H9 (cell line): ENCODE measurements around the gene CEBPE. TPM values are rescaled to one million over a fixed set of nuclear protein-coding genes. Genes with fewer than 3 reads are reported as not detected.
A peak's percentile ranks its signal among the peaks of the same experiment; 100 is the strongest.

ENCODE experiments used
- DNase-seq: peaks from one replicate; pipeline ENCODE4 v3.0.0-alpha.2; 2017
- H2AFZ ChIP-seq: one replicate; pipeline ENCODE4 v1.6.1; 2013; ENCODE audit warnings: mild to moderate bottlenecking, low read length, control low read depth, moderate library complexity
- H2AK5ac ChIP-seq: 2 replicates; pipeline ENCODE4 v1.6.1; 2013; ENCODE audit warnings: low read length, control low read depth, mixed read lengths; ENCODE audit not compliant: insufficient read length
- H2BK120ac ChIP-seq: one replicate; pipeline ENCODE4 v1.6.1; 2013; ENCODE audit warnings: low read depth, mild to moderate bottlenecking, low read length, control low read depth, inconsistent platforms; ENCODE audit not compliant: poor library complexity, severe bottlenecking
- H2BK12ac ChIP-seq: 2 replicates; pipeline ENCODE4 v1.6.1; 2013; ENCODE audit warnings: low read length, control low read depth, mixed read lengths, low read depth; ENCODE audit not compliant: insufficient read length
- H2BK15ac ChIP-seq: 2 replicates; pipeline ENCODE4 v1.6.1; 2013; ENCODE audit warnings: low read depth, low read length, control low read depth
- H2BK20ac ChIP-seq: one replicate; pipeline ENCODE4 v1.6.1; 2013; ENCODE audit warnings: low read depth, mild to moderate bottlenecking, low read length, control low read depth, inconsistent platforms; ENCODE audit not compliant: poor library complexity, severe bottlenecking
- H2BK5ac ChIP-seq: 2 replicates; pipeline ENCODE4 v1.6.1; 2013; ENCODE audit warnings: low read length, control low read depth, mixed read lengths; ENCODE audit not compliant: insufficient read length
- H3K14ac ChIP-seq: 2 replicates; pipeline ENCODE4 v1.6.1; 2013; ENCODE audit warnings: low read length, control low read depth; ENCODE audit not compliant: insufficient read depth
- H3K18ac ChIP-seq: 2 replicates; pipeline ENCODE4 v1.6.1; 2013; ENCODE audit warnings: low read depth, mild to moderate bottlenecking, mixed read lengths, low read length, control low read depth; ENCODE audit not compliant: insufficient read length
- H3K23ac ChIP-seq: 2 replicates; pipeline ENCODE4 v1.6.1; 2013; ENCODE audit warnings: low read length, control low read depth, mixed read lengths, low read depth; ENCODE audit not compliant: insufficient read length
- H3K23me2 ChIP-seq: 2 replicates; pipeline ENCODE4 v1.6.1; 2013; ENCODE audit warnings: low read depth, mild to moderate bottlenecking, mixed read lengths, low read length, control low read depth; ENCODE audit not compliant: insufficient read length, poor library complexity, severe bottlenecking
- H3K27ac ChIP-seq: 2 replicates; pipeline ENCODE4 v1.5.1; 2013; ENCODE audit warnings: low read length, control low read depth, mixed read lengths, low read depth; ENCODE audit not compliant: insufficient read length
- H3K27me3 ChIP-seq: 2 replicates; pipeline ENCODE4 v1.6.1; 2013; ENCODE audit warnings: low read length, control low read depth, inconsistent platforms; ENCODE audit not compliant: insufficient read depth
- H3K4ac ChIP-seq: 2 replicates; pipeline ENCODE4 v1.6.1; 2013; ENCODE audit warnings: low read depth, mild to moderate bottlenecking, control low read depth, inconsistent platforms, low read length, moderate library complexity
- H3K4me1 ChIP-seq: 2 replicates; pipeline ENCODE4 v1.6.1; 2013; ENCODE audit warnings: low read length, control low read depth, inconsistent platforms; ENCODE audit not compliant: insufficient read depth
- H3K4me2 ChIP-seq: 2 replicates; pipeline ENCODE4 v1.6.1; 2013; ENCODE audit warnings: low read length, control low read depth, mixed read lengths; ENCODE audit not compliant: insufficient read length, insufficient read depth
- H3K56ac ChIP-seq: 2 replicates; pipeline ENCODE4 v1.6.1; 2013; ENCODE audit warnings: low read depth, mild to moderate bottlenecking, mixed read lengths, low read length, control low read depth; ENCODE audit not compliant: insufficient read length
- H3K79me1 ChIP-seq: 2 replicates; pipeline ENCODE4 v1.6.1; 2013; ENCODE audit warnings: low read depth, mild to moderate bottlenecking, moderate library complexity, low read length, control low read depth, inconsistent platforms; ENCODE audit not compliant: insufficient read depth, poor library complexity, severe bottlenecking
- H3K79me2 ChIP-seq: 2 replicates; pipeline ENCODE4 v1.6.1; 2013; ENCODE audit warnings: low read length, control low read depth, inconsistent platforms; ENCODE audit not compliant: insufficient read depth
- H3K9ac ChIP-seq: 2 replicates; pipeline ENCODE4 v1.6.1; 2013; ENCODE audit warnings: low read length, control low read depth, mixed read lengths; ENCODE audit not compliant: insufficient read length; ENCODE audit errors: extremely low read depth
- H3K9me3 ChIP-seq: one replicate; pipeline ENCODE4 v1.6.1; 2013; ENCODE audit warnings: low read depth, low read length, inconsistent platforms; ENCODE audit not compliant: control insufficient read depth
- H3T11ph ChIP-seq: one replicate; pipeline ENCODE4 v1.6.1; 2013; ENCODE audit warnings: mild to moderate bottlenecking, low read length, control low read depth, inconsistent platforms
- H4K20me1 ChIP-seq: one replicate; pipeline ENCODE4 v1.6.1; 2013; ENCODE audit not compliant: control insufficient read depth, insufficient read length, insufficient read depth
- H4K5ac ChIP-seq: 2 replicates; pipeline ENCODE4 v1.6.1; 2013; ENCODE audit warnings: low read depth, mild to moderate bottlenecking, mixed read lengths, low read length, control low read depth; ENCODE audit not compliant: insufficient read length
- H4K8ac ChIP-seq: replicated peaks from 2 replicates; pipeline ENCODE4 v1.6.1; 2013; ENCODE audit warnings: low read length, control low read depth, mixed read lengths, low read depth; ENCODE audit not compliant: insufficient read length
- H4K91ac ChIP-seq: 2 replicates; pipeline ENCODE4 v1.6.1; 2013; ENCODE audit warnings: low read depth, mild to moderate bottlenecking, moderate library complexity, mixed read lengths, low read length, control low read depth; ENCODE audit not compliant: insufficient read length
- H3K27ac Mint-ChIP-seq, 3 experiments: 2 replicates in 2 of 3; 3 replicates in 1 of 3; pipeline ENCODE4 v1.8.0; 2020 to 2021; ENCODE audit warnings: mixed read lengths in 3 of 3, mild to moderate bottlenecking in 1 of 3, moderate library complexity in 1 of 3
- H3K27me3 Mint-ChIP-seq: 2 replicates; pipeline ENCODE4 v1.8.0; 2021; ENCODE audit warnings: low read depth, mild to moderate bottlenecking, moderate library complexity, mixed read lengths
- H3K36me3 Mint-ChIP-seq, 3 experiments: 2 replicates in 2 of 3; 3 replicates in 1 of 3; pipeline ENCODE4 v1.8.0; 2020 to 2021; ENCODE audit warnings: low read depth in 3 of 3, mixed read lengths in 3 of 3; ENCODE audit not compliant: insufficient read depth in 1 of 3
- H3K4me1 Mint-ChIP-seq, 2 experiments: 2 replicates each; pipeline ENCODE4 v1.8.0; 2020; ENCODE audit warnings: mixed read lengths in 2 of 2
- H3K4me3 Mint-ChIP-seq, 2 experiments: 2 replicates in 1 of 2; 3 replicates in 1 of 2; pipeline ENCODE4 v1.8.0; 2020 to 2021; ENCODE audit warnings: mild to moderate bottlenecking in 2 of 2, mixed read lengths in 2 of 2, moderate library complexity in 1 of 2
- H3K9me3 Mint-ChIP-seq, 2 experiments: 2 replicates in 1 of 2; 3 replicates in 1 of 2; pipeline ENCODE4 v1.8.0; 2020; ENCODE audit warnings: mild to moderate bottlenecking in 2 of 2, mixed read lengths in 2 of 2, moderate library complexity in 1 of 2
- WGBS: extraction: QIAGEN DNeasy Blood & Tissue Kit; methylation state at CpG from one replicate; pipeline ENCODE4 v1.1.7; 2013; ENCODE audit warnings: missing lambda C conversion rate, low lambda C conversion rate, mixed read lengths; ENCODE audit not compliant: insufficient read length; ENCODE audit errors: extremely low coverage; 5-methylcytosine and 5-hydroxymethylcytosine counted together
- total RNA-seq: library from RNA; stranded (reverse); gene quantifications from 2 replicates; pipeline ENCODE4 v1.2.1, GENCODE V29; 2021
- TF ChIP-seq, protein P1 (sequence below): fragments of 200-600 bp; sonication (generic); conservative IDR thresholded peaks from 3 replicates; pipeline ENCODE4 v1.8.0; 2021; ENCODE audit warnings: antibody characterized with exemption, mild to moderate bottlenecking

The CEBPE gene
- total RNA-seq, 1 experiment from 2014 or later: not detected

- Histone ChIP-seq H4K8ac (no peak overlapping the region), H3K9ac (no peak overlapping the region), H3K56ac (no peak overlapping the region), H3K14ac (no peak overlapping the region), H3K23me2 (no peaks in the 10 kb centered on the region), H3K27ac (no peak overlapping the region), H2AK5ac (no peak overlapping the region), H2BK12ac (no peak overlapping the region), H3K23ac (no peak overlapping the region), H2BK120ac (no peak overlapping the region), H3K79me1 (no peaks in the 10 kb centered on the region), H2AFZ (no peak overlapping the region), H4K20me1 (no peaks in the 10 kb centered on the region), H2BK15ac (no peak overlapping the region), H3K9me3 (no peaks in the 10 kb centered on the region), H3K4me2 (no peak overlapping the region), H3K18ac (no peak overlapping the region), H3K4ac (no peak overlapping the region), H4K5ac (no peak overlapping the region), H4K91ac (no peak overlapping the region), H2BK5ac (no peak overlapping the region), H3K4me1 (no peaks in the 10 kb centered on the region), H2BK20ac (no peak overlapping the region), H3T11ph (no peak overlapping the region), H3K27me3 (no peaks in the 10 kb centered on the region), H3K79me2 (no peaks in the 10 kb centered on the region)
- no peaks in the 10 kb centered on the region; a peak in 1 of 5 replicates for H3K9me3 Mint-ChIP-seq
- peak overlapping the region in 1 of 3 experiments; percentile 25; a peak in 1 of 7 replicates for H3K27ac Mint-ChIP-seq
- peaks cover 52 to 92% (median 85%) of the 10 kb centered on the region in 3 experiments; a peak in 6 of 7 replicates for H3K36me3 Mint-ChIP-seq
- H3K27me3 Mint-ChIP-seq: no peaks in the 10 kb centered on the region
- DNase-seq: no peak
- WGBS: no CpG with 5 or more reads among the region's 5 CpGs
- H3K4me3 Mint-ChIP-seq: no peak overlapping the region
- peaks cover 2% of the 10 kb centered on the region in 2 experiments for H3K4me1 Mint-ChIP-seq
- TF ChIP-seq, protein P1, sequence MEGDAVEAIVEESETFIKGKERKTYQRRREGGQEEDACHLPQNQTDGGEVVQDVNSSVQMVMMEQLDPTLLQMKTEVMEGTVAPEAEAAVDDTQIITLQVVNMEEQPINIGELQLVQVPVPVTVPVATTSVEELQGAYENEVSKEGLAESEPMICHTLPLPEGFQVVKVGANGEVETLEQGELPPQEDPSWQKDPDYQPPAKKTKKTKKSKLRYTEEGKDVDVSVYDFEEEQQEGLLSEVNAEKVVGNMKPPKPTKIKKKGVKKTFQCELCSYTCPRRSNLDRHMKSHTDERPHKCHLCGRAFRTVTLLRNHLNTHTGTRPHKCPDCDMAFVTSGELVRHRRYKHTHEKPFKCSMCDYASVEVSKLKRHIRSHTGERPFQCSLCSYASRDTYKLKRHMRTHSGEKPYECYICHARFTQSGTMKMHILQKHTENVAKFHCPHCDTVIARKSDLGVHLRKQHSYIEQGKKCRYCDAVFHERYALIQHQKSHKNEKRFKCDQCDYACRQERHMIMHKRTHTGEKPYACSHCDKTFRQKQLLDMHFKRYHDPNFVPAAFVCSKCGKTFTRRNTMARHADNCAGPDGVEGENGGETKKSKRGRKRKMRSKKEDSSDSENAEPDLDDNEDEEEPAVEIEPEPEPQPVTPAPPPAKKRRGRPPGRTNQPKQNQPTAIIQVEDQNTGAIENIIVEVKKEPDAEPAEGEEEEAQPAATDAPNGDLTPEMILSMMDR: no peak
These were observed 41.1 kb downstream of the CEBPE start for GRCh38 chr14:23077962-23078361.
